ENCODE results near the gene NSMF. TPM values are rescaled to one million over a fixed set of nuclear protein-coding genes. Genes with fewer than 3 reads are reported as not detected.
A peak's percentile ranks its signal among the peaks of the same experiment; 100 is the strongest.

The NSMF gene
- polyA plus RNA-seq, 1 donor from 2014 or later, result 3.4 TPM

DNA sequence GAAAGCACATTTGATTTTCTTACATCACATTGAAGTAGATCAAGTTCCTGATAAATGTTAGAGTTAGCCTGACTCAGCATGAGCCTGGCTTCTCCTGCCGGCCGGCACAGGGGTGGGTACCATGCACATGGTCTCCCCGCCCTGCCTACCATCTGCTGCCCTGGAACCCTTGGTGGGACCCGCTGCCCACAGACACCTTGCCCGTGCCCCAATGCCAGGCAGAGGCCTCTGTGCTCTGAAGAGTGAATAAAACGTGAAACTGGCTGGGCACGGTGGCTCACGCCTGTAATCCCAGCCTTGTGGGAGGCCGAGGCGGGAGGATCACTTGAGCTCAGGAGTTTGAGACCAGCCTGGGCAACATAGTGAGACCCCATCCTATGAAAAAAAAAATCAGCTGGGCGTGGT is 53.5 kb downstream of the NSMF start:
- Mint-ChIP-seq H3K36me3 (peaks cover 7% of the 10 kb centered on the region), H3K4me3 (no peak overlapping the region), H3K9me3 (peaks cover 0 to 5% (median 2%) of the 10 kb centered on the region in 3 donors), H3K27ac (no peak overlapping the region), H3K4me1 (peaks cover 5 to 7% (median 7%) of the 10 kb centered on the region in 3 donors), H3K27me3 (peaks cover 3% of the 10 kb centered on the region)

DNA sequence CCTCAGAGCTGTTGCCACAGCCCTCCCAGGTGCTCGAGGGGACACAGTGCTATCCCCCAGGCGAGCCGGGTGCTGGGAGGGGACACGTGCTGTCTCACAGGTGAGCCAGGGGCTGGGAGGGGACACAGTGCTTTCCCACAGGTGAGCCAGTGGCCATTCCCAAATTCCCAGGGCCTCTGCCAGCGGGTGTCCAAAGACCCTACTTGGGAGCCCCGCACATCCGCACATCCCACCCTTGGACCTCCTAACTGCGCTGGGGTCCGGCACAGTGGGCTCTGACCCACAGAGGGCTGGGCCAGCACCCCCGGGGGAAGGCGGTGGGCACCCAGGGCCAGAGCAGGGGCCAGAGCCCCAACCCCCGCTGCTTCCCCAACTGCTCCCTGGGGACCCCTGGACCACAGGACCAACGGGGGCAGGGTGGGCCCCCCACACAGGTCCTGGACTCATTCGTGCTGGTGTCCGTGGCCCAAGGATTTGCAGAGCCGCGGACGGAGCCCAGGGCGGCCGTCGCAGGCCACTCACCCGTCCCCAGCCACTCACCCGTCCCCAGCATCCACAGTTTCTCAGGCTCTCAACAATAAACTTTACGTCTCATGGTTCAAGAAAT is 54.1 kb downstream of the NSMF start:
- no peak overlapping the region for H3K27ac Mint-ChIP-seq
- H3K27me3 Mint-ChIP-seq, result peaks cover 3% of the 10 kb centered on the region
- H3K4me1 Mint-ChIP-seq, result peaks cover 7 to 11% (median 10%) of the 10 kb centered on the region in 3 donors
- peaks cover 0 to 5% (median 2%) of the 10 kb centered on the region in 3 donors for H3K9me3 Mint-ChIP-seq
- peaks cover 7% of the 10 kb centered on the region for H3K36me3 Mint-ChIP-seq
- no peak overlapping the region for H3K4me3 Mint-ChIP-seq

DNA sequence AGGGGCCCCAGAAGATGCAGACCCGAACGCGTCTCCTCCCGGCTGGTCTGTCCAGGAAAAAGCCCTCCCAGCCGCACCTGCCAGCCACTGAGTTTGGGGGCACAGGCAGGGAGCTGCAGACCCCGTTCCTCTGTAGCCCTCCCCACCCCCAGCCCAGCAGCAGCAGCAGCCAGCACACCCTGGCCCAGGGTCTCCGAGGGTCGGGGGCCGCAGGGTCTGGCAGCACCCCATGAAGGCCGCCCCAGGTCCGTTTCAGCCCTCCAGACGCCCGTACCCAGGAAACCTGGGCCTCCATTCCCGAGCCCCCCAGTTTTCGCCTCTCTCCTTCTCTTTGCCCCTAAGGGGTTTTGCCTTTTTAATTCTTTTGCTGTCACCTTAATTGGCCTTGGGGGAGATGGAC is 55.9 kb downstream of the NSMF start:
- Mint-ChIP-seq H3K4me1 (peaks cover 16 to 20% (median 17%) of the 10 kb centered on the region in 3 donors), H3K27me3 (peaks cover 2% of the 10 kb centered on the region), H3K4me3 (no peak overlapping the region), H3K9me3 (peaks cover 0 to 5% (median 2%) of the 10 kb centered on the region in 3 donors), H3K36me3 (peaks cover 4% of the 10 kb centered on the region), H3K27ac (no peak overlapping the region)

DNA sequence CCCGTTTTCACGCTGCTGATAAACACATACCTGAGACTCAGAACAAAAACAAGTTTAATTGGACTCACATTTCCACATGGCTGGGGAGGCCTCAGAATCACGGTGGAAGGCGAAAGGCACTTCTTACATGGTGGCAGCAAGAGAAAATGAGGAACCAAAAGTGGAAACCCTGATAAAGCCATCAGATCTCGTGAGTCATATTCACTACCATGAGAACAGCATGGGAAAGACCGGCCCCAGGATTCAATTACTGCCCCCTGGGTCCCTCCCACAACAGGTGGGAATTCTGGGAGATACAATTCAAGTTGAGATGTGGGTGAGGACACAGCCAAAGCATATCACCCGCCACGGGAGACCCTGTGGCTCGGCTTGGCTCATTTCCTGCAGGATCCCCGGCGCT is 56.4 kb downstream of the NSMF start:
- Mint-ChIP-seq H3K36me3 (peaks cover 4% of the 10 kb centered on the region), H3K9me3 (peaks cover 0 to 5% (median 2%) of the 10 kb centered on the region in 3 donors), H3K4me3 (peak overlapping the region in 1 of 4 donors; percentile 22), H3K27me3 (no peaks in the 10 kb centered on the region), H3K27ac (no peak overlapping the region), H3K4me1 (peaks cover 14 to 24% (median 15%) of the 10 kb centered on the region in 3 donors)

DNA sequence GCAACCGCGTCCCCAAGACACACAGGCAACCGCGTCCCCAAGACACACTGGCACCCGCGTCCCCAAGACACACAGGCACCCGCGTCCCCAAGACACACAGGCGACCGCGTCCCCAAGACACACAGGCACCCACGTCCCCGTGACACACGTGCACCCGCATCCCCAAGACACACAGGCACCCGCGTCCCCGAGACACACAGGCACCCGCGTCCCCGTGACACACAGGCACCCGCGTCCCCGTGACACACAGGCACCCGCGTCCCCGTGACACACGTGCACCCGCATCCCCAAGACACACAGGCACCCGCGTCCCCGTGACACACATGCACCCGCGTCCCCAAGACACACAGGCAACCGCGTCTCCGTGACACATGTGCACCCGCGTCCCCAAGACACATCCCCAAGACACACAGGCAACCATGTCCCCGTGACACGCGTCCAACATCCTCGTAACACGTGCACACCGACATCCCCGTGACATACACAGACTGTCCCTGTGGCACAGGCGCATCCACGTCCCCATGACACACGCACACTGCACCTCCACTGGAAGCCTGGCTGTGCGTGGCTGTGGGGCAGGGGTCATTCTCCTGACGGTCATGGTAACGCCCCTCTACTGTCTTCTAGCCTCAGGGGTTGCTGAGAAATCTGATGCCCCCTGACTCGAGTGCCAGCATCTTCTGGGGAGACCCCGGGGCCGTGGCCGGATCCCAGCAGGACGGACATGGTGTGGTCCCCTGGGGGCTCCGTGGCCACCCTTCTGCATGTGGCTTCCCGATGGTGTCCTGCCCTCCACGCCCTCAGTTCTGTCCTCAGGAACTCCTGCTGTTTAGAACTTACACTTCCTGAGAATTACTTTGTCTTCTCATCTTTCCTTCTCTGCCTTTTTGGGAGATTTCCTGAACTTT is 60.3 kb downstream of the NSMF start:
- Mint-ChIP-seq H3K27me3 (no peaks in the 10 kb centered on the region), H3K4me3 (peak overlapping the region in 1 of 4 donors; percentile 50), H3K27ac (peak overlapping the region in 1 of 3 donors; percentile 64), H3K9me3 (peaks cover 0 to 7% (median 2%) of the 10 kb centered on the region in 3 donors), H3K36me3 (peaks cover 7% of the 10 kb centered on the region), H3K4me1 (peaks cover 14 to 30% (median 14%) of the 10 kb centered on the region in 3 donors)

DNA sequence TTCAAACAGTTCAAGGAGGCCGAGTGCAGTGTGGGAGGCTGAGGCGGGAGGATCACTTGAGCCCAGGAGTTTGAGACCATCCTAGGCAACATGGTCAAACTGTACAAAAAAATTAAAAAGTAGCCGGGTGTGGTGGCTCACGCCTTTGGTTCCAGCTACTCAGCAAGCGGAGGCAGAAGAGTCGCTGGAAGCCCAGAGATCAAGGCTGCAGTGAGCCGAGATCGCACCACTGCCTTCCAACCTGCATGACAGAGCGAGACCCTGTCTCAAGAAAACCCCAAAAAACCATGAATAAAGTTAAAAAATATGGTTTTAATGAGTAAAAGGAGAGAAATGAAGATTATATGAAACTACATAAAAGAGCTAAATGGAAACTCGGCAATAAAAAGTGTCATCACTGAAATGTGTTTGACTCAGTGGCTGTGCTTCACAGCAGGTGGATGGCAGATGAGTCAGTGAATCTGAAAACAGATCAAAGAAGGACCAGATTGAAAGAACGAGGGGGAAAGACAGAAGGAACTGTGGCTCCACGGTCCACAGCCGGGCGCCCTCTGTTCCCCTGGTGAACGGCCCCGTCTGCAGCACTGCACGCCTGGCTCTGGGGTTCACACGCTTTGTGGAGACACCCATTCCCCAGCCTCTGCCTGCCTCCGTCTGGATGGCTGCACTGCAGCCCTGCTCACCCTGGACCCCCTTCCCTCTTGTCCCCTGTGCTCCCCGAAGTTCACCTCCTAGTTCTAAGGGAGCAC is 61.3 kb downstream of the NSMF start:
- Mint-ChIP-seq H3K9me3 (peaks cover 0 to 7% (median 2%) of the 10 kb centered on the region in 3 donors), H3K27ac (no peak overlapping the region)

More for the DNA sequence above, 61.3 kb downstream of the NSMF start:
- Mint-ChIP-seq H3K27me3 (no peaks in the 10 kb centered on the region), H3K36me3 (peaks cover 7% of the 10 kb centered on the region), H3K4me1 (peaks cover 14 to 30% (median 14%) of the 10 kb centered on the region in 3 donors), H3K4me3 (no peak overlapping the region)

Other genes starting within 250 kb of the NSMF start
- gene RNF208, start 237.1 kb downstream of the NSMF start, polyA plus RNA-seq, result not detected
- not detected for gene CYSRT1, start 234.2 kb downstream of the NSMF start, polyA plus RNA-seq
- gene RNF224, start 231.8 kb downstream of the NSMF start, polyA plus RNA-seq, result not detected
- not detected for gene SLC34A3, start 228.4 kb downstream of the NSMF start, polyA plus RNA-seq
- 88.4 TPM for gene TUBB4B, start 218.0 kb downstream of the NSMF start, polyA plus RNA-seq
- gene STPG3, start 208.0 kb downstream of the NSMF start, polyA plus RNA-seq, result not detected
- gene NELFB, start 204.0 kb downstream of the NSMF start, polyA plus RNA-seq, result 34.2 TPM
- gene TOR4A, start 181.6 kb downstream of the NSMF start, polyA plus RNA-seq, result 8.9 TPM
- not detected for gene NRARP, start 157.1 kb downstream of the NSMF start, polyA plus RNA-seq
- 5.6 TPM for gene EXD3, start 36.2 kb downstream of the NSMF start, polyA plus RNA-seq
- 1.4 TPM for gene NOXA1, start 35.9 kb downstream of the NSMF start, polyA plus RNA-seq
- gene ENTPD8, start 18.0 kb downstream of the NSMF start, polyA plus RNA-seq, result not detected
- gene PNPLA7, start 91.1 kb upstream of the NSMF start, polyA plus RNA-seq, result 2.7 TPM
- 44.9 TPM for gene MRPL41, start 92.5 kb upstream of the NSMF start, polyA plus RNA-seq
- 38.3 TPM for gene DPH7, start 119.6 kb upstream of the NSMF start, polyA plus RNA-seq
- 8.8 TPM for gene ZMYND19, start 131.2 kb upstream of the NSMF start, polyA plus RNA-seq
- 49.2 TPM for gene ARRDC1, start 146.4 kb upstream of the NSMF start, polyA plus RNA-seq
- gene EHMT1, start 159.7 kb upstream of the NSMF start, polyA plus RNA-seq, result 39.1 TPM